Activated CD4-positive, alpha-beta T cell treated with anti-CD3 and anti-CD28 coated beads, Interleukin-2, amount 10 ng/mL, durations not matched to agents 24 days and 14 days (primary cell): ENCODE results near the gene BLACAT1. TPM values are rescaled to one million over a fixed set of nuclear protein-coding genes. Genes with fewer than 3 reads are reported as not detected.
"Not testable (repeated sequence)": the region's sequence is repeated elsewhere in the genome, so short reads cannot be mapped to it uniquely, and the experiment has no call there.

Experiments
- DNase-seq: peaks from one replicate; pipeline ENCODE4 v3.0.0; 2022
- H3K27ac Mint-ChIP-seq: one replicate; pipeline ENCODE4 v1.8.0; 2022; ENCODE audit warnings: mild to moderate bottlenecking, mixed read lengths
- H3K27me3 Mint-ChIP-seq: one replicate; pipeline ENCODE4 v1.8.0; 2022; ENCODE audit warnings: mixed read lengths
- H3K36me3 Mint-ChIP-seq: one replicate; pipeline ENCODE4 v1.8.0; 2022; ENCODE audit warnings: low read depth, mild to moderate bottlenecking, mixed read lengths
- H3K4me1 Mint-ChIP-seq: one replicate; pipeline ENCODE4 v1.8.0; 2021; ENCODE audit warnings: mixed read lengths
- H3K4me3 Mint-ChIP-seq: one replicate; pipeline ENCODE4 v1.8.0; 2022; ENCODE audit warnings: mild to moderate bottlenecking, moderate library complexity, mixed read lengths
- H3K9me3 Mint-ChIP-seq: one replicate; pipeline ENCODE4 v1.8.0; 2021; ENCODE audit warnings: mixed read lengths
- intact Hi-C: fragments of 100-400 bp; cut with micrococcal nuclease; formaldehyde crosslinking; loops from one replicate; pipeline ENCODE4 v1.15.1; 2023
- total RNA-seq: library from RNA; stranded (reverse); gene quantifications from 2 replicates; pipeline ENCODE4 v1.2.3, GENCODE V29; 2022

The BLACAT1 gene
- total RNA-seq, 1 donor from 2014 or later, result 0.16 TPM

DNA sequence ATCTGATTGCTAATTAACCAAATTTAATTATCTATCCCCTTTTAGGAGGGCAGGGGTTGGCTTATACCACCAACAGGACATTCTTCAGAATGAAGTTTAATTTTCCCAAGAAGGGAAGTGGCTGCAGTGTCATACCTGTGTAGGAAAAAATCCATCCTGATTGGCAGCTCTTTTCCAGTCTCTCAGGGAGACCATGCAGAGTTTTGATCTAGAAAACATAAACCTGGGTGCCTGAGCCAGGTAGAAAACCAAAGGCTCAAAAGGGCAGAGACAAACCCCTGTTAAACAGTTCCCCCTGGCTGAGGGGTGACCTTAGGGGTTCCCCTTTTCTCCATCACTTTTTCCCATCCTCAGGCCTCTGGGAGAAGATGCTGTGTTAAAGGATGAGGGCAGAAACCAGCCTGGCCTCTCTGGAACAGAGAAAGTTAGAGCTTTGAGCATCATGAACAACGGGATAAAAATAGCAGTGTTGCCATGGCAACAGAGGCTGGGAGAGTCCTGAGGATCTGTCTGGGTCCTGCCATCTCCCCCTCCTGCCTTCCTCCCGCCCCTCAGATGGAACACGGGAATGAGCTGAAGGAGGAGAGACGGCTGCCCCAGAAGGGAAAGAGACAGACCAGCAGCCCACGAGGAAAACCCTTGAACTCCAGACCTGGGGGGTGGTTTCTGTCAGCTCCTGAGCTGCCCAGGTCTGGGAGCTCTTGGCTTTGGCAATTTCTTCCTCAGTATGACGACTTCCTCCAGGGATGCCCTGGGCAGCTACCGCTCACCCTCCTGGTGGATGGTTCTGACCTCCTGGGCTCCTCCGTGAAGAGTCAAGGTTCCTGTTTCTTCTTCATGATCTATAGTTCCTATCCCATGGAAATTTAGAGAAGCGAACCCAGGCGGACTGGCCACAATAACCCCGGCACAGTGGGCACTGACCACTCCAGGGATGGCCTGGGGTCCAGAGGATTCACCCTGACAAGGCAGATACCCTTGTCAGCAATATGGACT lies 20.0 kb downstream of the BLACAT1 start:
- H3K36me3 Mint-ChIP-seq, result no peaks in the 10 kb centered on the region
- peaks cover 12% of the 10 kb centered on the region for H3K4me1 Mint-ChIP-seq
- no peak for DNase-seq
- no peaks in the 10 kb centered on the region for H3K9me3 Mint-ChIP-seq
- no peak overlapping the region for H3K4me3 Mint-ChIP-seq
- intact Hi-C loops, result no loop called here
- H3K27ac Mint-ChIP-seq, result no peak overlapping the region
- H3K27me3 Mint-ChIP-seq, result peaks cover 29% of the 10 kb centered on the region

DNA sequence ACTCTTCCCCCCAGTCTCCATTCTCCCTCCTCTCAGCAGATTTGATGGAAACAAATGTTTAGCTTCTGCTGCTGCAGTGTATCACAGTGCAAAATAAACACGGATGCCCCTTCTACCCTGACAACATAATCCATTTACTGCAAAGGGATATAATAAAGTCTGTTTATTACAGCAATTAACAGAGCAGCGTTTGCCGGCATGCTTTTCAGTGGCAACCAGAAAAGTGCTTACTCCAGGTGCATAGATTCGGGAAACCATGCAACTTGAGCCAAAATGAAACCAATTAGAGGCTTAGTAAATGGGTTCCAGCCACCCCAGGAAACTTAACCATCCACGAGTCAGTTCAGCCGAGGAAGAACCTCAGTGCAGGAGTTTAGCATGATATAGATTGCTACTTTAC lies 21.1 kb downstream of the BLACAT1 start:
- no peak for DNase-seq
- H3K4me1 Mint-ChIP-seq, result peaks cover 9% of the 10 kb centered on the region
- no peaks in the 10 kb centered on the region for H3K9me3 Mint-ChIP-seq
- H3K27me3 Mint-ChIP-seq, result peaks cover 32% of the 10 kb centered on the region
- H3K36me3 Mint-ChIP-seq, result no peaks in the 10 kb centered on the region
- no peak overlapping the region for H3K4me3 Mint-ChIP-seq
- H3K27ac Mint-ChIP-seq, result no peak overlapping the region
- intact Hi-C loops, result no loop called here

DNA sequence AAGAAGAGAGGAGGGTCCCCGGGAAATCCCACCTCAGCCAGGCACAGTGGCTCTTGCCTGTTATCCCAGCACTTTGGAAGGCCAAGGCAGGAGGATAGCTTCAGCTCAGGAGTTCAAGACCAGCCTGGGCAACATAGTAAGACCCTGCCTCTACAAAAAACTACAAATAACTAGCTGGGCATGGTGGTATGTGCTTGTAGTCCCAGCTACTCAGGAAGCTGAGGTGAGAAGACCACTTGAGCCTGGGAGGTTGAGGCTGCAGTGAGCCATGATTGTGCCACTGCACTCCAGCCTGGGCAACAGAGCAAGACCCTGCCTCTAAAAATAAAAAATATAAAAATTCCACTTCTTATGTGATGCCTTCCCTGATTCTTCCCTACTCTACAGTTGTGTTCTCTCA lies 23.2 kb downstream of the BLACAT1 start:
- H3K4me3 Mint-ChIP-seq, intact Hi-C loops, H3K36me3 Mint-ChIP-seq, DNase-seq, H3K4me1 Mint-ChIP-seq, H3K9me3 Mint-ChIP-seq, H3K27ac Mint-ChIP-seq: not testable (repeated sequence)
- H3K27me3 Mint-ChIP-seq, result peaks cover 37% of the 10 kb centered on the region

DNA sequence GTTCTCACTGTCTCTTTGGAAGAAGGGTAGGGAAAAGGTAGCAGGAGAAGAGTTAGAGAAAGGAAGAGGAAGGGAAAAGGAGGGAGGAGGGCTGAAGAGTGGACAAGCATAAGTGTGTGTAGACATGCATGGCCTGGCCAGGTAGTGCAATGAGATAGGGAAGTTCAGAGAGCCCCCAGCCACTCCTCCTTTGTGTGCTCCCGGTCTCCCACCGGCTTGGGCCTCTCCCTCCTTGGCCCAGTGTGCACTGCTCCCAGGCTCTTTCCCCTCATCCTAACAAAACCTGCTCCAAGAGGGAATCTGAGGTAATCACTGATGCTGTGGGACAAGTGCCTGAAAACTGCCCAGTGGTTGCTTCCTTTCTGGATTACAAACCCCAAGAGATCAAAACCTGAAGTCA lies 23.7 kb downstream of the BLACAT1 start:
- intact Hi-C loops, result no loop called here
- Mint-ChIP-seq H3K9me3 (no peaks in the 10 kb centered on the region), H3K4me1 (peaks cover 7% of the 10 kb centered on the region), H3K27ac (no peak overlapping the region), H3K36me3 (no peaks in the 10 kb centered on the region), H3K4me3 (no peak overlapping the region), H3K27me3 (peaks cover 42% of the 10 kb centered on the region)
- no peak for DNase-seq

DNA sequence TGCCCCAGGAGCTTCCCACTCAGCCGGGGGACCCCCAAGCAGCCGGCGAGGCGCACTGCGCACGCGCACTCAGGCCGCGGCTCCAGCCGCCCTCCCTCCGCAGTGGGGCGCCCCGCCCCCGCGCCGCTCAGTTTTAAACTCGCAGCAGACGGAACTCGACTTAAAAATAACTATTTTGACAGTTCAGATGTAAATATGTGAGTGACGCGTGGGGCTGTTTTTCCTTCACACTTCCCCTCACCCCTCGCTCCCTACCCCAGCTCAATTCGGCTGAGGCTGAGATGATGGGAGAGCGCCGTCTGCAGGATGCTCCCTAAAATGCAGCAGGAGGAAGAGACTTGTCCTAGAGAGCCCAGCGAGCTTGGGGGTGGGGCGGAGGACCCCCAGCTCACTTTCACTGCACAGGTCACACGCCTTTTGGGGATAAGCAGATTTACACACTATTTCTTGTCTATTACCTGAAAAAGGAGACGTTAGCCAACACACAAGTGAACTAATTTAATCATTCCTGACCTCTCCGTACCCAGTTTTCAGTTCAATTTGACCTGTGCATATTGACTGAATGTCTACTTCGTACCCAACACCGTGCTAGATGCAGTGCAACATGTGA lies 25.0 kb downstream of the BLACAT1 start:
- Mint-ChIP-seq H3K4me1 (peaks cover 7% of the 10 kb centered on the region), H3K36me3 (no peaks in the 10 kb centered on the region), H3K4me3 (peak overlapping the region; percentile 85), H3K9me3 (no peaks in the 10 kb centered on the region), H3K27ac (peak overlapping the region; percentile 42), H3K27me3 (peaks cover 49% of the 10 kb centered on the region)
- intact Hi-C loops, result no loop called here
- peak; percentile 83 for DNase-seq

GRCh38 chr1:205429762-205430695 lies 25.8 kb downstream of the BLACAT1 start:
- H3K9me3 Mint-ChIP-seq, result no peaks in the 10 kb centered on the region
- H3K4me3 Mint-ChIP-seq, result peak overlapping the region; percentile 85
- H3K4me1 Mint-ChIP-seq, result peaks cover 7% of the 10 kb centered on the region
- no peak overlapping the region for H3K27ac Mint-ChIP-seq
- H3K27me3 Mint-ChIP-seq, result peaks cover 51% of the 10 kb centered on the region
- no peak for DNase-seq
- no peaks in the 10 kb centered on the region for H3K36me3 Mint-ChIP-seq
- intact Hi-C loops, result no loop called here

DNA sequence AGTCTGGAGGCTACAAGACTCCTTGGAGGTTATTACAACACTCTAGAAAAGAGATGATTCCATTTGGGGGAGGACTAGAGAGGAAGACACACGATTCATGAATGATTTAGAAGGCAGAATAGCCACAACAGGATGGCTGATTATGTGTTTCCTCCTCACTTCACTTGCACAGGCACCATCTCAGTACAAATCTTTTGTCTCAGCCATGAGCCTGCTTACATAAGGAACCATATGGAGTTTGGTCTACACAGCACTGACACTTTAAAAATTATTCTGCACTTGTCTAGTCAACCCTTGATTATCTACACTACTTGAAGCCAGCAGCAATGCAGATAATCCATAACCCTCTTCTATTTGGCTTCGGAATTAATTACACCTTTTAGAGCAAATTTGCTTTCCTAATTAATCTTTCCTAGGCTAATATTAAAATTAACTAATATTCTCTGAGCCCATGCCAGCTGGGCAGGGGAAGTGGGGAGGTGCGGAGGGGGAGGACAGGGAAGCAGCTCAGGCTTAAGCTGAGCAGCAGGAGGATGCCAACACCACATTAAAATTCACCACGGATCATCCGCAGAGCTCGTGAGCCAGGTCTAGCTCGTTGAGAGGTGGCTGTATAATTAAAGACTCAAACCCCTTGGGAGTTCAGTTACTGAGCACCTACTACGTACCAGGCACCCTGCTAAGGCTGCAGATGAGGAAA lies 30.8 kb downstream of the BLACAT1 start:
- H3K27ac Mint-ChIP-seq, result no peak overlapping the region
- no peak for DNase-seq
- no peaks in the 10 kb centered on the region for H3K4me1 Mint-ChIP-seq
- no peaks in the 10 kb centered on the region for H3K9me3 Mint-ChIP-seq
- peaks cover 74% of the 10 kb centered on the region for H3K27me3 Mint-ChIP-seq
- no peak overlapping the region for H3K4me3 Mint-ChIP-seq
- H3K36me3 Mint-ChIP-seq, result no peaks in the 10 kb centered on the region
- intact Hi-C loops, result no loop called here

DNA sequence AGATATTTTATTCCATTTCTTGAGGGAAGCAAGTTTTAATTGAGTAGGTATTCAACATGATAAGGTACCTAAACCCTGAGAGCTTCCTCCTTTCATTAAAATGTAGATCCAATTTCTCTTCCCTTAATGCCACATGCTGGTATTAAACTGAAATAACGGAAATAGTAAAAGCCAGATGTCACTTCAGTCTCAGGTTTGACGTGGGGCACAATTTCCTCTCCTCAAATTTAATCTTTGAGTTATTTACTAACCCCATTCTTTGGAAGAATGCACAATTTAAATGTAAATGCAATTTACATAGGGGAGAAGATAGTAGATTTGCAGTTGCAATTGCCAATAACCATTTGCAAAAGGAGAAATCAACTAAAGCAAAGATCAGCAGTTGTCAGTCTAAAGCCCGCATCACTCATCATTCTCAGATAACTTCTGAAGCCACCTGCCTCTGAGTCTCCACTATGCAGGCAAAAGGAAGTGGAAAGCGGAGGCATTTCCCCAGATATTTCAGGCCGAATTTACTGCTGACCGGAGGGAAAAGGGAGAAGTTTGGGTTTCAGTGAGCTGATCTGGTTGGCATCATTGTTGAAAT lies 31.9 kb downstream of the BLACAT1 start:
- no peaks in the 10 kb centered on the region for H3K9me3 Mint-ChIP-seq
- no peaks in the 10 kb centered on the region for H3K4me1 Mint-ChIP-seq
- DNase-seq, result no peak
- intact Hi-C loops, result no loop called here
- no peak overlapping the region for H3K27ac Mint-ChIP-seq
- peaks cover 74% of the 10 kb centered on the region for H3K27me3 Mint-ChIP-seq
- H3K36me3 Mint-ChIP-seq, result no peaks in the 10 kb centered on the region
- no peak overlapping the region for H3K4me3 Mint-ChIP-seq

GRCh38 chr1:205422993-205423642 lies 32.7 kb downstream of the BLACAT1 start:
- H3K27me3 Mint-ChIP-seq, result peaks cover 70% of the 10 kb centered on the region
- no peak for DNase-seq
- intact Hi-C loops, result no loop called here
- H3K36me3 Mint-ChIP-seq, result no peaks in the 10 kb centered on the region
- no peaks in the 10 kb centered on the region for H3K4me1 Mint-ChIP-seq
- no peak overlapping the region for H3K27ac Mint-ChIP-seq
- H3K9me3 Mint-ChIP-seq, result no peaks in the 10 kb centered on the region
- no peak overlapping the region for H3K4me3 Mint-ChIP-seq

GRCh38 chr1:205421798-205422197 lies 34.0 kb downstream of the BLACAT1 start, which contains the start of gene LEMD1:
Gene LEMD1, minus strand, starts transcription at chr1:205422056. Its CDS starts 1,520 bp downstream, at chr1:205420536.
- Mint-ChIP-seq H3K36me3 (no peaks in the 10 kb centered on the region), H3K4me1 (no peaks in the 10 kb centered on the region), H3K9me3 (no peaks in the 10 kb centered on the region), H3K27ac (no peak within 1 kb of the TSS), H3K27me3 (peaks cover 64% of the 10 kb centered on the region), H3K4me3 (no peak within 1 kb of the TSS)
- no peak for DNase-seq
- intact Hi-C loops, result no loop called here

GRCh38 chr1:205420938-205421337 lies 34.9 kb downstream of the BLACAT1 start:
- H3K4me1 Mint-ChIP-seq, result no peaks in the 10 kb centered on the region
- no peak overlapping the region for H3K27ac Mint-ChIP-seq
- no peaks in the 10 kb centered on the region for H3K9me3 Mint-ChIP-seq
- no peaks in the 10 kb centered on the region for H3K36me3 Mint-ChIP-seq
- no peak for DNase-seq
- no peak overlapping the region for H3K4me3 Mint-ChIP-seq
- peaks cover 57% of the 10 kb centered on the region for H3K27me3 Mint-ChIP-seq
- intact Hi-C loops, result no loop called here

GRCh38 chr1:205417870-205418635 lies 37.8 kb downstream of the BLACAT1 start:
- Mint-ChIP-seq H3K27me3 (peaks cover 38% of the 10 kb centered on the region), H3K27ac (no peak overlapping the region), H3K36me3 (no peaks in the 10 kb centered on the region), H3K9me3 (no peaks in the 10 kb centered on the region), H3K4me3 (no peak overlapping the region), H3K4me1 (no peaks in the 10 kb centered on the region)
- no peak for DNase-seq
- intact Hi-C loops, result no loop called here
